Suprapubic skin (tissue), 4 donors: ENCODE measurements around the gene EIF2B2. TPM values are rescaled to one million over a fixed set of nuclear protein-coding genes. Genes with fewer than 3 reads are reported as not detected.
"Not testable (repeated sequence)": the region's sequence is repeated elsewhere in the genome, so short reads cannot be mapped to it uniquely, and the experiment has no call there.

ENCODE experiments used
- DNase-seq, 2 donors: peaks; one replicate each; pipeline ENCODE4 v3.0.0-alpha.2; 2019; ENCODE audit warnings: low spot score in 2 of 2
- H3K27ac ChIP-seq: fragments of 200-600 bp; sonication (generic); one replicate; pipeline ENCODE4 v1.5.1; 2019
- H3K27me3 ChIP-seq: fragments of 200-600 bp; sonication (generic); one replicate; pipeline ENCODE4 v1.5.1; 2019
- H3K36me3 ChIP-seq: fragments of 200-600 bp; sonication (generic); one replicate; pipeline ENCODE4 v1.5.1; 2019
- H3K4me1 ChIP-seq: fragments of 200-600 bp; sonication (generic); one replicate; pipeline ENCODE4 v1.5.1; 2019
- H3K4me3 ChIP-seq: fragments of 200-600 bp; sonication (generic); one replicate; pipeline ENCODE4 v1.5.1; 2019; ENCODE audit warnings: mild to moderate bottlenecking
- H3K9me3 ChIP-seq: fragments of 200-600 bp; sonication (generic); one replicate; pipeline ENCODE4 v1.5.1; 2019
- CTCF ChIP-seq, 2 donors: fragments of 200-600 bp in 1 of 2; fragments of 450-650 bp in 1 of 2; sonication (generic) in 1 of 2; IDR thresholded peaks; one replicate each; pipeline ENCODE4 v1.5.1; 2016 to 2019; ENCODE audit warnings: antibody characterized with exemption in 2 of 2, mild to moderate bottlenecking in 1 of 2, moderate library complexity in 1 of 2
- EP300 ChIP-seq: sonication (generic); formaldehyde crosslinking; IDR thresholded peaks from one replicate; pipeline ENCODE4 v1.6.1; 2017; ENCODE audit warnings: antibody characterized with exemption
- POLR2A ChIP-seq, 2 donors: fragments of 450-650 bp; IDR thresholded peaks; one replicate each; pipeline ENCODE4 v1.6.1; 2017; ENCODE audit warnings: antibody characterized with exemption in 2 of 2, mild to moderate bottlenecking in 2 of 2, moderate library complexity in 2 of 2
- POLR2AphosphoS5 ChIP-seq, 3 donors: sonication (generic); formaldehyde crosslinking; IDR thresholded peaks; one replicate each; pipeline ENCODE4 v1.6.1; 2017; ENCODE audit warnings: antibody characterized with exemption in 3 of 3
- WGBS: methylation state at CpG from one replicate; pipeline ENCODE4 v1.1.5; 2018; 5-methylcytosine and 5-hydroxymethylcytosine counted together
- total RNA-seq, 4 donors: library from RNA; depleted of rRNA; stranded (reverse); fragments of >200 nt; gene quantifications; one replicate each; pipeline ENCODE4 v1.1.0, GENCODE V29; 2016

Gene EIF2B2
- total RNA-seq, 4 donors from 2014 or later, result 28.9 to 46.2 (median 33.8) TPM

GRCh38 chr14:74985806-74986205, 16.9 kb upstream of the EIF2B2 start:
- Histone ChIP-seq H3K4me3 (no peak overlapping the region), H3K36me3 (no peaks in the 10 kb centered on the region), H3K9me3 (no peaks in the 10 kb centered on the region), H3K27ac (no peak overlapping the region), H3K27me3 (no peaks in the 10 kb centered on the region), H3K4me1 (peaks cover 14% of the 10 kb centered on the region)
- WGBS, result 87% methylated on average over 6 of the region's 6 CpGs
- TF ChIP-seq POLR2AphosphoS5 (IDR thresholded peaks at IDR 0.05) (no peak), EP300 (no peak), POLR2A (IDR thresholded peaks at IDR 0.05) (no peak), CTCF (IDR thresholded peaks at IDR 0.05) (no peak)
- no peak for DNase-seq

- H3K9me3 ChIP-seq, result no peaks in the 10 kb centered on the region
- no peak for DNase-seq
- H3K36me3 ChIP-seq, result no peaks in the 10 kb centered on the region
- TF ChIP-seq POLR2A (IDR thresholded peaks at IDR 0.05) (no peak), CTCF (IDR thresholded peaks at IDR 0.05) (no peak), POLR2AphosphoS5 (IDR thresholded peaks at IDR 0.05) (no peak), EP300 (no peak)
- no peak overlapping the region for H3K27ac ChIP-seq
- 78% methylated on average over 4 of the region's 4 CpGs for WGBS
- no peak overlapping the region for H3K4me3 ChIP-seq
- H3K4me1 ChIP-seq, result no peaks in the 10 kb centered on the region
- H3K27me3 ChIP-seq, result no peaks in the 10 kb centered on the region
Observed at GRCh38 chr14:74988131-74988530, 14.6 kb upstream of the EIF2B2 start.

DNA sequence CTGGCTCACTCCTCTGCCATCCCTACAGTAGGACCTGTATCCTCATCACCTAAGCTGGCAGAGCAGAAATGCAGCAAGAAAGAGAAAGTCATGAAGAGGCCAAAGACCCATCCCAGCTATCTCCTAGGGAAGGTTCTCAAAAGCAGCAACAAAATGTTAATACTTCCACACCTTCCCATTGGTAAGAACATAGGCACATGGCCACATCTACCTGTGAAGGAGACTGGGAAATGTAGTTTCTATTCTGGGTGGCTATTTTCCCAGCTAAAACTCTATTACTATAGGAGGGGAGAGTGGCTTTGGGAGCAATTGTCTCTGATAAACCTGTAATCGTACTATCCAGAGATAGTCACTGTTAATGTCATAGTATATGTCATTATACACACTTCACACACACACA, 13.7 kb upstream of the EIF2B2 start:
- no peak overlapping the region for H3K27ac ChIP-seq
- H3K4me3 ChIP-seq, result no peak overlapping the region
- no peak for DNase-seq
- no peaks in the 10 kb centered on the region for H3K4me1 ChIP-seq
- no peaks in the 10 kb centered on the region for H3K36me3 ChIP-seq
- H3K9me3 ChIP-seq, result no peaks in the 10 kb centered on the region
- TF ChIP-seq POLR2A (IDR thresholded peaks at IDR 0.05) (no peak), EP300 (no peak), POLR2AphosphoS5 (IDR thresholded peaks at IDR 0.05) (no peak)
- 100% methylated on average over 1 of the region's 1 CpG for WGBS
- no peaks in the 10 kb centered on the region for H3K27me3 ChIP-seq

GRCh38 chr14:74994182-74994581, 8.5 kb upstream of the EIF2B2 start:
- not testable (repeated sequence) for DNase-seq, H3K27me3 ChIP-seq, H3K36me3 ChIP-seq, H3K4me3 ChIP-seq, H3K4me1 ChIP-seq, H3K9me3 ChIP-seq, H3K27ac ChIP-seq
- WGBS, result no CpG with 5 or more reads among the region's 28 CpGs

DNA sequence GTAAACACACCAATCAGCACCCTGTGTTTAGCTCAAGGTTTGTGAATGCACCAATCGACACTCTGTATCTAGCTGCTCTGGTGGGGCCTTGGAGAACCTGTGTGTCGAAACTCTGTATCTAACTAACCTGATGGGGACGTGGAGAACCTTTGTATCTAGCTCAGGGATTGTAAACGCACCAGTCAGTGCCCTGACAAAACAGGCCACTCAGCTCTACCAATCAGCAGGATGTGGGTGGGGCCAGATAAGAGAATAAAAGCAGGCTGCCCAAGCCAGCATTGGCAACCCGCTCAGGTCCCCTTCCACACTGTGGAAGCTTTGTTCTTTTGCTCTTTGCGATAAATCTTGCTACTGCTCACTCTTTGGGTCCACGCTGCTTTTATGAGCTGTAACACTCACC, 6.9 kb upstream of the EIF2B2 start:
- not testable (repeated sequence) for H3K4me3 ChIP-seq, DNase-seq, H3K36me3 ChIP-seq, H3K9me3 ChIP-seq, H3K27ac ChIP-seq, H3K27me3 ChIP-seq, H3K4me1 ChIP-seq
- 92% methylated on average over 6 of the region's 7 CpGs for WGBS

GRCh38 chr14:75001261-75001660, 1.5 kb upstream of the EIF2B2 start:
- DNase-seq, result no peak
- Histone ChIP-seq H3K27ac (no peak overlapping the region), H3K4me3 (no peak overlapping the region), H3K9me3 (no peaks in the 10 kb centered on the region), H3K4me1 (peaks cover 35% of the 10 kb centered on the region), H3K36me3 (peaks cover 11% of the 10 kb centered on the region), H3K27me3 (no peaks in the 10 kb centered on the region)
- 94% methylated on average over 2 of the region's 2 CpGs for WGBS
- TF ChIP-seq CTCF (IDR thresholded peaks at IDR 0.05), result no peak
- no peak for TF ChIP-seq EP300
- no peak for TF ChIP-seq POLR2AphosphoS5 (IDR thresholded peaks at IDR 0.05)
- TF ChIP-seq POLR2A (IDR thresholded peaks at IDR 0.05), result no peak

DNA sequence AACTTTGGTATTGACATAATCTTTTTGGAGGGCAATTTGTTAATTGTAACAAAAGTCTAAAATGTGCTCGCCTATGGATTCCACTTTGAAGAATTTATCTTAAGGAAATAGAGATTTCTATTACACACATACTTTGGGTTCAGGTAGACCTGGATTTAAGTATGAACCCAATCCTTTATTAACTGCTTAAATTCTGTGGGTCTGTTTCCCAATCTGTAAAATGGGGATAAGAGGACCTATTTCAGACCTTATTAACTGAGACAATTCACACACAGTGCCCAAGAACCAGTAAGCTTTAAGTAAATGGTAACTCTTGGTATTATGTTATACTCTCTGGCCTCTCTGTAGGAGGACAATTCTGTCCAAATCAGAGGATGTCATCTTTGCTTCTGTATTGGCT, 822 bp upstream of the EIF2B2 start:
- Histone ChIP-seq H3K4me3 (peak overlapping the region; percentile 87), H3K36me3 (peaks cover 18% of the 10 kb centered on the region), H3K9me3 (no peaks in the 10 kb centered on the region), H3K4me1 (peaks cover 35% of the 10 kb centered on the region), H3K27me3 (no peaks in the 10 kb centered on the region), H3K27ac (peak overlapping the region; percentile 82)
- no peak for TF ChIP-seq CTCF (IDR thresholded peaks at IDR 0.05)
- no peak for TF ChIP-seq POLR2A (IDR thresholded peaks at IDR 0.05)
- no peak for TF ChIP-seq POLR2AphosphoS5 (IDR thresholded peaks at IDR 0.05)
- no peak for TF ChIP-seq EP300
- DNase-seq, result no peak
- WGBS, result 98% methylated on average over 1 of the region's 1 CpG
